HG03175 (cell line): ENCODE results near the gene FNDC8.
"Not testable (repeated sequence)": the region's sequence is repeated elsewhere in the genome, so short reads cannot be mapped to it uniquely, and the experiment has no call there.

Experiments
- ATAC-seq: cut with Tn5 transposase; IDR thresholded peaks from one replicate; pipeline ENCODE4 v1.9.1; 2021; ENCODE audit warnings: mild to moderate bottlenecking, moderate library complexity; ENCODE audit not compliant: unreplicated experiment

FNDC8 gene

GRCh38 chr17:35141681-35142466 lies 20.5 kb downstream of the FNDC8 start, which contains the start of gene NLE1:
NLE1 (minus strand) TSS chr17:35142303; CDS start chr17:35142275, 28 bp downstream.
- peak; percentile 90 for ATAC-seq

GRCh38 chr17:35142467-35142796 lies 21.0 kb downstream of the FNDC8 start:
- no peak for ATAC-seq

GRCh38 chr17:35144840-35145239 lies 23.4 kb downstream of the FNDC8 start:
- no peak for ATAC-seq

GRCh38 chr17:35146214-35146833 lies 24.9 kb downstream of the FNDC8 start:
- ATAC-seq: no peak

- no peak for ATAC-seq
These were observed 26.0 kb downstream of the FNDC8 start, which contains the start of gene UNC45B for GRCh38 chr17:35147375-35147905. UNC45B (plus strand) TSS chr17:35147817; CDS start chr17:35148264, 447 bp downstream.

GRCh38 chr17:35148144-35148543 lies 26.7 kb downstream of the FNDC8 start:
- ATAC-seq: no peak

- ATAC-seq: no peak
These were observed 28.5 kb downstream of the FNDC8 start for GRCh38 chr17:35149941-35150340.

- ATAC-seq: not testable (repeated sequence)
These were observed 29.7 kb downstream of the FNDC8 start for GRCh38 chr17:35151080-35151479.

GRCh38 chr17:35152421-35153140 lies 31.2 kb downstream of the FNDC8 start:
- no peak for ATAC-seq

- no peak for ATAC-seq
These were observed 33.1 kb downstream of the FNDC8 start for GRCh38 chr17:35154196-35155165.

- no peak for ATAC-seq
These were observed 33.8 kb downstream of the FNDC8 start for GRCh38 chr17:35155246-35155645.

GRCh38 chr17:35159940-35160339 lies 38.5 kb downstream of the FNDC8 start:
- ATAC-seq: no peak

GRCh38 chr17:35160354-35161201 lies 39.2 kb downstream of the FNDC8 start:
- ATAC-seq: no peak

GRCh38 chr17:35161281-35161761 lies 39.9 kb downstream of the FNDC8 start:
- no peak for ATAC-seq

- no peak for ATAC-seq
These were observed 41.3 kb downstream of the FNDC8 start for GRCh38 chr17:35162755-35163154.

GRCh38 chr17:35163886-35164285 lies 42.5 kb downstream of the FNDC8 start:
- no peak for ATAC-seq

GRCh38 chr17:35164716-35165115 lies 43.3 kb downstream of the FNDC8 start:
- no peak for ATAC-seq

GRCh38 chr17:35166526-35166925 lies 45.1 kb downstream of the FNDC8 start:
- ATAC-seq: no peak

GRCh38 chr17:35167046-35167445 lies 45.6 kb downstream of the FNDC8 start:
- no peak for ATAC-seq
